A549 (cell line): ENCODE data around the gene HLA-DQB1. TPM values are rescaled to one million over a fixed set of nuclear protein-coding genes. Genes with fewer than 3 reads are reported as not detected.

Source experiments
- ATAC-seq, 2 experiments: fragments of 200-7000 bp in 1 of 2; fragments of >200 bp in 1 of 2; cut with Nextera tagmentation in 1 of 2; cut with Tn5 transposase in 1 of 2; 3 replicates each; pipeline versions ENCODE4 v1.8.0 to v1.9.1; 2018 to 2020; ENCODE audit warnings: mild to moderate bottlenecking in 1 of 2, moderate library complexity in 1 of 2
- CTCF ChIA-PET: fragments of 300-600 bp; sonication (Branson Sonifier 250); formaldehyde crosslinking; extraction: SDS; loops from one replicate; lab custom pipeline; 2021; ENCODE audit warnings: antibody characterized with exemption, inconsistent platforms; lab: Yijun Ruan, JAX
- POLR2A ChIA-PET: fragments of 350-600 bp; formaldehyde crosslinking; extraction: SDS; loops from one replicate; lab custom pipeline; 2021; ENCODE audit warnings: antibody characterized with exemption, inconsistent platforms; lab: Yijun Ruan, JAX
- DNase-seq, 2 experiments: peaks; one replicate each; pipeline versions ENCODE4 v3.0.0 to v3.0.0-alpha.2; 2011 to 2016; ENCODE audit warnings: low read depth in 1 of 2, low spot score in 1 of 2
- FAIRE-seq: peaks from 2 replicates; lab custom pipeline; 2011; peaks lifted over from hg19 to GRCh38; lab: Jason Lieb, UNC
- H3K27ac ChIP-seq, 2 experiments: fragments of >200 bp; sonication (Bioruptor Twin); formaldehyde crosslinking; 3 replicates each; pipeline ENCODE4 v1.5.1; 2016 to 2017
- H3K4me1 ChIP-seq: fragments of >200 bp; sonication (Bioruptor Twin); formaldehyde crosslinking; 3 replicates; pipeline ENCODE4 v1.6.1; 2016
- H3K4me2 ChIP-seq: fragments of >200 bp; sonication (Bioruptor Twin); formaldehyde crosslinking; 3 replicates; pipeline ENCODE4 v1.6.1; 2016
- H3K4me3 ChIP-seq: fragments of >200 bp; sonication (Bioruptor Twin); formaldehyde crosslinking; 3 replicates; pipeline ENCODE4 v1.5.1; 2016
- H3K9me3 ChIP-seq: fragments of >200 bp; sonication (Bioruptor Twin); formaldehyde crosslinking; 3 replicates; pipeline ENCODE4 v1.6.1; 2016
- CHD2 ChIP-seq: fragments of 150-350 bp; IDR thresholded peaks from 2 replicates; pipeline ENCODE4 v1.6.1; 2014; ENCODE audit warnings: low read length; ENCODE audit not compliant: partially characterized antibody
- HEYL ChIP-seq: fragments of 250-450 bp; sonication (Bioruptor Pico); IDR thresholded peaks from 2 replicates; pipeline ENCODE4 v1.8.0; 2021; ENCODE audit warnings: mild to moderate bottlenecking, moderate library complexity
- KDM5A ChIP-seq: fragments of 200-600 bp; sonication (generic); IDR thresholded peaks from 2 replicates; pipeline ENCODE4 v1.6.1; 2016; ENCODE audit warnings: antibody characterized with exemption, mild to moderate bottlenecking
- RAD21 ChIP-seq, 2 experiments: fragments of >200 bp in 1 of 2; sonication (Bioruptor Twin) in 1 of 2; formaldehyde crosslinking in 1 of 2; IDR thresholded peaks in 1 of 2; conservative IDR thresholded peaks in 1 of 2; 2 replicates in 1 of 2; 3 replicates in 1 of 2; pipeline ENCODE4 v1.6.1; 2012 to 2018; ENCODE audit warnings: inconsistent platforms in 1 of 2
- RCOR1 ChIP-seq: fragments of 150-350 bp; IDR thresholded peaks from 2 replicates; pipeline ENCODE4 v1.6.1; 2014; ENCODE audit warnings: antibody characterized with exemption, low read length, low read depth
- RFX5 ChIP-seq: fragments of 450-650 bp; IDR thresholded peaks from 2 replicates; pipeline ENCODE4 v1.7.1; 2014; ENCODE audit warnings: antibody characterized with exemption, mild to moderate bottlenecking, moderate library complexity
- RNF2 ChIP-seq: fragments of 200-600 bp; sonication (generic); IDR thresholded peaks from 2 replicates; pipeline ENCODE4 v1.6.1; 2016; ENCODE audit warnings: low read depth, mild to moderate bottlenecking, antibody characterized with exemption, moderate library complexity, borderline replicate concordance
- SMC3 ChIP-seq: fragments of >200 bp; sonication (Bioruptor Twin); formaldehyde crosslinking; IDR thresholded peaks from 3 replicates; pipeline ENCODE4 v1.6.1; 2018; ENCODE audit warnings: inconsistent platforms
- SREBF2 ChIP-seq: fragments of 450-650 bp; IDR thresholded peaks from 2 replicates; pipeline ENCODE4 v1.6.1; 2014; ENCODE audit warnings: mild to moderate bottlenecking, moderate library complexity
- ZFP36 ChIP-seq: fragments of 450-650 bp; IDR thresholded peaks from 2 replicates; pipeline ENCODE4 v1.6.1; 2014; ENCODE audit warnings: borderline replicate concordance; ENCODE audit not compliant: partially characterized antibody
- WGBS: methylation state at CpG from one replicate; pipeline ENCODE4 v1.1.6; 2017; ENCODE audit errors: missing lambda C conversion rate; 5-methylcytosine and 5-hydroxymethylcytosine counted together
- polyA plus RNA-seq, 4 experiments: library from polyadenylated mRNA; depleted of rRNA in 3 of 4; stranded (reverse); fragments of >200 nt; fragmentation: RNase III in 1 of 4; extraction: RNeasy Plus Mini Kit Qiagen cat#74134 plus additional on column Dnase treatment in 1 of 4; gene quantifications; 2 replicates in 3 of 4; 3 replicates in 1 of 4; pipeline ENCODE4 v1.2.3, GENCODE V29; 2011 to 2017
- TF ChIP-seq, protein P1 (sequence below): IDR thresholded peaks from 2 replicates; pipeline ENCODE4 v1.6.1; 2012
- TF ChIP-seq, protein P2 (sequence below): fragments of 150-350 bp; IDR thresholded peaks from 2 replicates; pipeline ENCODE4 v1.6.1; 2014; ENCODE audit warnings: low read depth, mild to moderate bottlenecking, low read length

Gene HLA-DQB1
- polyA plus RNA-seq, 2 of the 4 experiments (the other 2 are of a cell fraction): not detected

DNA sequence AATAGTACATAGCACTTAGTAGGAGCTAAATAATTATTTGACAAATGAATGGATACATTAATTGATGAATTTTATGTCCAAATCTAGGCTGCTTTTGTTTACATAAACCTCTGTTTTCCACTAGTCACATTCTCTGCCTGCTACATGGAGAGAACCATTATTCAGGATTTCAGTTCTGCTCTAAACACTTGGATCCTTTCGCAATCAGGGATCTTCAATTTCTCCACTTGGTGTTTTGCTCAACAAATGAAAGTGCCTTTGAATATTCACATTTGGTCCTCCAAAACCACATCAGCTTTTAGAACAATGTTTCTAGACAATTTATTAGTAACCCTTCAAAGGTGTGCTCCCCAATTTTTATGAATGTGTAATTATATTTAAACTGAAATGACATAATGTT is 30.6 kb upstream of the HLA-DQB1 start:
- TF ChIP-seq CHD2 (no peak), RNF2 (no peak), ZFP36 (no peak), SMC3 (no peak)
- TF ChIP-seq, protein P1, sequence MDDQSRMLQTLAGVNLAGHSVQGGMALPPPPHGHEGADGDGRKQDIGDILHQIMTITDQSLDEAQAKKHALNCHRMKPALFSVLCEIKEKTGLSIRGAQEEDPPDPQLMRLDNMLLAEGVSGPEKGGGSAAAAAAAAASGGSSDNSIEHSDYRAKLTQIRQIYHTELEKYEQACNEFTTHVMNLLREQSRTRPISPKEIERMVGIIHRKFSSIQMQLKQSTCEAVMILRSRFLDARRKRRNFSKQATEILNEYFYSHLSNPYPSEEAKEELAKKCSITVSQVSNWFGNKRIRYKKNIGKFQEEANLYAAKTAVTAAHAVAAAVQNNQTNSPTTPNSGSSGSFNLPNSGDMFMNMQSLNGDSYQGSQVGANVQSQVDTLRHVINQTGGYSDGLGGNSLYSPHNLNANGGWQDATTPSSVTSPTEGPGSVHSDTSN: no peak
- POLR2A ChIA-PET: no interaction called here
- no peak overlapping the region for H3K27ac ChIP-seq
- DNase-seq (no peak), FAIRE-seq (no peak), ATAC-seq (no peak)
- no peaks in the 10 kb centered on the region for H3K9me3 ChIP-seq
- no peak overlapping the region for H3K4me2 ChIP-seq
- CTCF ChIA-PET: no interaction called here
- WGBS: 0% methylated on average over 1 of the region's 1 CpG
- no peak overlapping the region for H3K4me3 ChIP-seq
- H3K4me1 ChIP-seq: no peaks in the 10 kb centered on the region

DNA sequence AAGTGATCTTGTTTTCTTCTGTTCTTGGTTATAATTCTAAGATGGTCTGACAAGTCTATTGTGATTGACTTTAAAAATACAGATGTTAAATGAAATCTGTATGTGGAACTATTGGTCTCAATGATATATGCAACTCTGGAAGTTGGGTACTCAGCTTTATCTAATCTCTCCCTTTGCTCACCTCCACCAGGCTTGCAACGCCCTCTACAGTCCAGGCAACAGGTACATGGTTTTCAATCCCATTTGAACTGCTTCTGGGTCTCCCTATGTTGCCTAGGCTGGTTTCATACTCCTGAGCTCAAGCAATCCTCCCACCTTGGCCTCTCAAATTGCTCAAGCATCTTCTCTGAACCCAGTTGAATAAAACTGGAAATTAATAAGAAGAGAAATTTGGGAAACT is 25.6 kb upstream of the HLA-DQB1 start:
- ATAC-seq (no peak), FAIRE-seq (no peak), DNase-seq (peak in 1 of 2 experiments; percentile 21)
- Histone ChIP-seq H3K4me1 (no peaks in the 10 kb centered on the region), H3K4me3 (no peak overlapping the region), H3K27ac (no peak overlapping the region), H3K9me3 (no peaks in the 10 kb centered on the region), H3K4me2 (no peak overlapping the region)
- TF ChIP-seq, protein P1: no peak
- TF ChIP-seq, protein P2, sequence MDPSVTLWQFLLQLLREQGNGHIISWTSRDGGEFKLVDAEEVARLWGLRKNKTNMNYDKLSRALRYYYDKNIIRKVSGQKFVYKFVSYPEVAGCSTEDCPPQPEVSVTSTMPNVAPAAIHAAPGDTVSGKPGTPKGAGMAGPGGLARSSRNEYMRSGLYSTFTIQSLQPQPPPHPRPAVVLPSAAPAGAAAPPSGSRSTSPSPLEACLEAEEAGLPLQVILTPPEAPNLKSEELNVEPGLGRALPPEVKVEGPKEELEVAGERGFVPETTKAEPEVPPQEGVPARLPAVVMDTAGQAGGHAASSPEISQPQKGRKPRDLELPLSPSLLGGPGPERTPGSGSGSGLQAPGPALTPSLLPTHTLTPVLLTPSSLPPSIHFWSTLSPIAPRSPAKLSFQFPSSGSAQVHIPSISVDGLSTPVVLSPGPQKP: no peak
- TF ChIP-seq RAD21 (conservative IDR thresholded peaks at IDR 0.05 in 1 of 2, IDR thresholded peaks at IDR 0.05 in 1 of 2): peak in 1 of 2 experiments; percentile 38; a peak in 2 of 5 replicates
- 0% methylated on average over 1 of the region's 1 CpG for WGBS
- CTCF ChIA-PET: no interaction called here
- POLR2A ChIA-PET: no interaction called here

DNA sequence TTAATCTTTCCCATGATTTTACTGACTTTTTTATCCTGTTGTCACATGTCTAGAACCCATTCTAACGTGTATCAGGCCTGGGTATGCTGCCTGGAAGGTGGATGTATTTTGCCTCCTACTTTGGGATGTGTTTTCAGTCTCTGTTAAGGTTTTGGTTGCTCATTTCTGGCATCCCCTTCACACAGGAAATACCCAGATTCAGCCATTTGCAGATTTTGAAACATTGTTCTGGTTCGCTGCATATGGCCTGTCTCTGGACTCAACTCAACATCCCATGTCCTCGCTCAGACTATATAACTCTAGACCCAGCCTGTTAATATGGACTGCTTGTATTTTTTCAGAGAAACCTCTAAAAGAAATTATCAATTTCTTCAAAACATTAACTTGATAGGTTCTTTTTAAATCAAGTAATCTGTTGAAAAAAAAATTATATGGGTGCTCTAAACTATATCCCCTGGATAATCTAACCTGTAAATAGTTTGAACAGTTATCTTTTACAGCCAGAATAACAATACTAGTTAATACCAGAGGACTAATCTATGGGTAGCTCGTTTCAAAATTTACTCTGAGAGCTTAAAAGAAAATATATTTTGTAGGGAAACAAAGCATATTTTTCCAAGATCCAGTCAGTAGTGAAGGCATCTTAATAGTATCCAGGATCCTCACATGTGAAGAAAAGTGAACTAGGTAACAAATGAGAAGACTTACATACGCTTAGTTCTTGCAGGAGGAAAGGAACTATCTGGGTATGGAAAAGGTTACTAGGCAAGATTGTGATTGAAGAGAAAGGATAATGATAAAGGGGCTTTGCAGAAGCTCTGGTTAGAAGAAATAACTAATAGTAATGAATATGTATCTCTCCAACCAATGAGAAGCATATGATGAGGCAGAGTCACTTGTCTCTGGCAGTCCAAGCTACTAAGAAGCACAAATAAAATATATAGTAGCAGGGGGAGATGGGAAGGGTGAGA is 23.4 kb upstream of the HLA-DQB1 start:
- no peak overlapping the region for H3K4me2 ChIP-seq
- TF ChIP-seq KDM5A (no peak), RAD21 (conservative IDR thresholded peaks at IDR 0.05 in 1 of 2, IDR thresholded peaks at IDR 0.05 in 1 of 2) (no peak), HEYL (CRISPR knock-in tag) (no peak), RCOR1 (no peak), SREBF2 (no peak), RFX5 (peak; percentile 90)
- TF ChIP-seq, all 56 proteins: peak for 1
- DNase-seq: no peak
- no peak for FAIRE-seq
- H3K9me3 ChIP-seq: no peaks in the 10 kb centered on the region
- no peak overlapping the region for H3K4me3 ChIP-seq
- H3K27ac ChIP-seq: no peak overlapping the region
- 4% methylated on average over 4 of the region's 5 CpGs for WGBS
- ChIA-PET POLR2A (no interaction called here), CTCF (no interaction called here)
- H3K4me1 ChIP-seq: no peaks in the 10 kb centered on the region
- ATAC-seq: no peak

DNA sequence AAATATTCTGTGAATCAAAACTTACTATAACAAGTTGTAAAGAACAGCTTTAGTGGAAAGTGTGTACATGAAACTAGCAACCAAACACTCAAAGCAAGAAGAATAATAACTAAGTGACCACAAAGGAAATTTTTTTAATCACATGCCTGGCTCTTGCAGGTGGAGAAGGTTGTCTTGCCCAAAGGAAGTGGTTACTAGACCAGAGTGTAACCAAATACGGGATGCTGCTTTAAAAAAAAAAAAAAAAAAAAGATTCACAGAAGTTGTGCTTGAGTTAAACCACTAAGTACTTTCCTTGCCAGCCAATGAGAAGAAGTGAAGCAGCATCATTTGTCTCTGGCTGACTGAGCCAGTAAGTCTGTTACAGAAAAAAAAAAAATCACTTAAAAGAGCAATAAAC is 19.1 kb upstream of the HLA-DQB1 start:
- FAIRE-seq (no peak), DNase-seq (no peak), ATAC-seq (no peak)
- Histone ChIP-seq H3K4me1 (no peaks in the 10 kb centered on the region), H3K4me2 (no peak overlapping the region), H3K9me3 (no peaks in the 10 kb centered on the region), H3K27ac (no peak overlapping the region), H3K4me3 (no peak overlapping the region)
- TF ChIP-seq RFX5: no peak
- POLR2A ChIA-PET: no interaction called here
- WGBS: 0% methylated on average over 1 of the region's 1 CpG
- CTCF ChIA-PET: interaction anchor here (2.4 kb wide), 1 partner anchor 272 kb away, joined by 9 read pairs; no protein-coding TSS in a partner anchor
